Measurements from ENCODE around the gene MC1R.

DNA sequence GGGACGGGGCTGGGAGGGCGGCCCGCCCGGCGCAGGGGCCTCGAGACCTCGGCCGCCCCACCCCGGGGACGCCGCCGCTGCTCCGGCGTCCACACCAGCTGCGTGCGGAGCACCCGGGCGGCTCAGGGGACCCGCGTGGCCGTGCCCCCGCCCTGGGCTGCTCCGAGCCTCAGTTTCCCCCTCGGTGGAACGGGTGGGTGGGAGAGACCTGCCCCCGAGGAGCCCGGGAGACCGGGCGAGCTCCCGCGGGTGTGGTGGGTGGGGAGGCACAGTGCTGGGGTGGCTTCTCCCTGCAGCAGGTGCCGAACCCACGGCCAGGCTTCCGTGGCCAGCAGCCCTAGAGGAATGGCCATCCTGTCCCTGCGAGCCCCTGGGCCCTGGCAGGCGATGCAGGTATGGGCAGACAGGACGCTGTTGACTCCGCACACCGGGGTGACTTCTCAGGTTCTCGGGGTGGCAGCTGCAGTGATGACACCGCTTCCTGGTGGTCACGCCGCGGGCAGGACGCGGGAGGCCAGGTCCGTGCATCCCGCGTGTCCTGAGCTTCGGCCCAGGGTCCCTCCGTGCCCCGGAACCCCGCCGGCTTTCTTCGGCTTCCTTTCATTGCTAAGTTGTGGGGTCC lies 30.6 kb downstream of the MC1R start:
- no peak for TF ChIP-seq EZH2 (IDR thresholded peaks at IDR 0.05; ENCODE audit: insufficient read depth, low read length)
- TF ChIP-seq, protein P1, sequence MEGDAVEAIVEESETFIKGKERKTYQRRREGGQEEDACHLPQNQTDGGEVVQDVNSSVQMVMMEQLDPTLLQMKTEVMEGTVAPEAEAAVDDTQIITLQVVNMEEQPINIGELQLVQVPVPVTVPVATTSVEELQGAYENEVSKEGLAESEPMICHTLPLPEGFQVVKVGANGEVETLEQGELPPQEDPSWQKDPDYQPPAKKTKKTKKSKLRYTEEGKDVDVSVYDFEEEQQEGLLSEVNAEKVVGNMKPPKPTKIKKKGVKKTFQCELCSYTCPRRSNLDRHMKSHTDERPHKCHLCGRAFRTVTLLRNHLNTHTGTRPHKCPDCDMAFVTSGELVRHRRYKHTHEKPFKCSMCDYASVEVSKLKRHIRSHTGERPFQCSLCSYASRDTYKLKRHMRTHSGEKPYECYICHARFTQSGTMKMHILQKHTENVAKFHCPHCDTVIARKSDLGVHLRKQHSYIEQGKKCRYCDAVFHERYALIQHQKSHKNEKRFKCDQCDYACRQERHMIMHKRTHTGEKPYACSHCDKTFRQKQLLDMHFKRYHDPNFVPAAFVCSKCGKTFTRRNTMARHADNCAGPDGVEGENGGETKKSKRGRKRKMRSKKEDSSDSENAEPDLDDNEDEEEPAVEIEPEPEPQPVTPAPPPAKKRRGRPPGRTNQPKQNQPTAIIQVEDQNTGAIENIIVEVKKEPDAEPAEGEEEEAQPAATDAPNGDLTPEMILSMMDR (IDR thresholded peaks at IDR 0.05; ENCODE audit: insufficient read depth, low read depth, low read length) = no peak
